SHP77 (cell line): ENCODE measurements around the gene PDIK1L.

Source experiments
- DNase-seq, 2 experiments: peaks; one replicate each; lab custom pipeline; 2025; lab: John Stamatoyannopoulos, UW

Gene PDIK1L

GRCh38 chr1:26155370-26156284 lies 44.0 kb downstream of the PDIK1L start:
- DNase-seq, result no peak

DNA sequence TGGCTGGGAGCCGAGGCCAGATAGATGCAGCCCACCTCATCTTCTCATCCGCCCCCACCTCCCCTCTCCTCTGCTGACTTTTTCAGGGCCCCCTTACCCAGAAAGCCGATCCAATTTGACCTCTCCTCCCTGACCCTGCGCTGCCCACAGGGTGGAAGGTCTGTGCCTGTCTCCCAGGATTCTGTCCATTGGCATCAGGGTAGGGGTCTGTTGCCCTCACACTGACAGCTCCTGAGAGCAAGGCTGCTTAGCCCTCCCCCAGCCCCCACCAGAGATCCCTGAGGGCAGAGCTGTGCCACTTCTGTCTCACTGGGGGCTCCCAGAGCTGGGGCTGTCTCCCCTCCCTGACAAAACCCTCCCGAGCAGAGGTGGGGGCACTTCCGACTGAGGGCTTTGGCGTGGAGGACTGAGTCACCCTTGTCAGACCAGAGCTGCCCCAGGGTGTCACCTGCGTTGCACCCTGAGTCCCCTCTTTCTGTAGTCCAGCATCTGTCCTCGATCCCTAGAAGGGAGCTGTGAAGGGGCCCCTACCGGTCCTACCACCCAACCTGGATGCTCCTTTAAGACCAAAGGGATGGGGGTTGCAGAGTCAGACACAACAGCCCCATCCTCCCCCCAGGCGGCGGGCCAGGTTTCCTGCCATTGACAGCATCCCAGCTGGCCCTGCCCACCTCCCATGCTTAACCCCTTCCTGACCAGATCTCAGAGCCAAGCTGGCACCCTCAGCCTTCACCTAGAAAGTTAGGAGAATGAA lies 44.8 kb downstream of the PDIK1L start:
- no peak for DNase-seq

GRCh38 chr1:26158271-26158907 lies 46.8 kb downstream of the PDIK1L start:
- no peak for DNase-seq

DNA sequence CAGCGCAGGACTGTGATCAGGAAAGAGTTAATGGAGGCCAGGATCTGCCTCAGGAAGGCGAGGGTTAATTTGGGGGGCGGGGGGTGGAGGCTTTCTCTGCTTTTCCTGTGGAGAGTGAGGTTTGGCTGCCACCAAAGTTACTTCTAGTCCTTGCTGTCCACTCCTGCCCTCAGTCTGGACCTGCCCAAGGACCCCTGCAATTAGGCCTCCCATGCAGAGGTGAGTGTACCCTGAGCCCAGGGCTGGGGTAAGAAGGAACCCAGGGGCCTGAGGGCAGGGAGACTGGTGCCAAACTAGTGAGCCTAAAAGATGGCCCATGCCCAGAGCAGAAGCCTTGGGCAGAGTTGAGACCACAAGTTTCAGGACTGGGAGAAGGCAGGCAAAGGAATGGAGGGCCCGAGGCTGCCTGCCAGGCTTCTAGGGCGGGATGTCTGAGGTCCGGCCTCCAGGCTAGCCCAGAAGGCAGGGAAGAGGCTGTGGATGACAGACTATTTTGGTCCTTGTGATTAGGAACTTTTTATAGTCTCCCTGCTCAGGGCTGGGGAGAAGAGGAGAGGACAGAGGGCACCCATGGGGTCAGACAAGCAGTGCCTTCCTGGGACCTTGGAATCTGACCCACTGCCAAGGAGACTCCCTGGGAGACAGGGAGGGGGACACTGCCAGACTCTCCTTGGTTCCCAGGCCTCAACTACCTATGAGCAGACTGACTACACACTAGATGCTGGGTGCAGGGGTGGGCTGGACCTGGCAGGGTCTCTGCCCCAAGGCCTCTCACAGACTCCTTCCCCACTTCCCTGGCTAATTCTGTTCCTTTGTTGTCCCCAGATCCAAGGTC lies 47.5 kb downstream of the PDIK1L start, which contains the start of gene FAM110D:
TSS of gene FAM110D (plus strand) at position 172 of the 835 bp plus-strand sequence. CDS start 2,213 bp downstream, outside the sequence.
- no peak for DNase-seq

DNA sequence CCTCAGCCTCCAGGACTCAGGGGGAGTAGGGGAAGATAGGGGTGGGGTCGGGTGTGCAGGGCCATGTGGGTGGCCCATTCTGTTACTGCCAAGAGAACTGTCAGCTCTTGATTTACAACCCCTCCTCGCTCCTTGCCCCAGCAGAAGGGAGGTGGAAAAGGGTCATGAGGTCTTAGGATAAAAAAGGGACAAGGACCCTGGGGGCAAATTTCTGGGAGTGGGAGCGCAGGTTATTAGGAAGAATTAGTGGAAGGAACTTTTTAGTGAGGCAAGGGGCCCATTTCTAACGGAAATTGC lies 48.1 kb downstream of the PDIK1L start:
- no peak for DNase-seq

- DNase-seq, result no peak
Observed at GRCh38 chr1:26160527-26161414, 49.1 kb downstream of the PDIK1L start.

DNA sequence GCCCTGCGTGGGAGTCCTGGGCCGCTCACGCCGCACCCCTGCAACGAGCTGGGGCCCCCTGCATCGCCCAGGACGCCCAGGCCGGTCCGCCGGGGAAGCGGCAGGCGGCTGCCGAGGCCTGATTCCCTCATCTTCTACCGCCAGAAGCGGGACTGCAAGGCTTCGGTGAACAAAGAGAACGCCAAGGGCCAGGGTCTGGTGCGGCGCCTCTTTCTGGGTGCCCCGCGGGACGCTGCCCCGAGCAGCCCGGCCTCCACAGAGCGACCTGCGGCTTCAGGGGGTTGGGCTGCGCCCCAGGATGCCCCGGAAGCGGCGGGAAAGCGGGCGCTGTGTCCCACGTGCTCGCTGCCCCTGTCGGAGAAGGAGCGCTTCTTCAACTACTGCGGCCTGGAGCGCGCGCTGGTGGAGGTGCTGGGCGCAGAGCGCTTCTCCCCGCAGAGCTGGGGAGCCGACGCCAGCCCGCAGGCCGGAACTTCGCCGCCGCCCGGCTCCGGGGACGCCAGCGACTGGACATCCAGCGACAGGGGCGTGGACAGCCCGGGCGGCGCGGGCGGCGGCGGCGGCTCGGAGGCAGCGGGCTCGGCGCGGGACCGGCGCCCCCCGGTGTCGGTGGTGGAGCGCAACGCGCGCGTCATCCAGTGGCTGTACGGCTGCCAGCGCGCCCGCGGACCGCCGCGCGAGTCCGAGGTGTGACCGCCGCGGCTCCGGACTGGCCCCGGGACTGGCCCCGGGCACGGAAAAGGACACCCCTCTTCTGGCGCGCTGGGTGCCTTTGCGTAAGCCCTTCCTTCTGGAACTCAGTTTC lies 50.0 kb downstream of the PDIK1L start:
- DNase-seq, result peak in 1 of 2 experiments; percentile 20

DNA sequence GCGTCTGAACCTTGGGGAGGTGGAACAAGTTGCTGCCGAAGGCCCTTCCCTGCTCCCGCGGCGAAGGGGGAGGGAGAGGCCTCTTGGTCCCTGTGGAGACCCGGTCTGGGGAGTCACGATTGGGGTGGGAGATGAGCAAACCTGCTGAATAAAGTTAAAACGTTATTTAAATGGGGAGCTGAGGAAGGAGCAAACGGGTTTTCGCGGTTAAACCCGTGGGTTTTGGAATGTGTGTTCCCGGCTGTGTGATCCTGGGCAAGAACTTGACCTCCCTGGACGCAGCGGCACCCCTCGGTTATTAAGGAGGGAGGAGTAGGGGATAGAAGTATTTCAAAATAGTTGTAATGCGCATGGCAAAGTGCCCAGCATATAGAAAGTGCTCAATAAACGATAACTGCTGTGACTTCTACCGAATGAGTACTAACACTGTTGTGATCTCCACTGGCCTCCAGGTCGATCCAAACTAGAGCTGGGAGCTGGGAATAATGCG lies 50.6 kb downstream of the PDIK1L start:
- no peak for DNase-seq

- no peak for DNase-seq
Observed at GRCh38 chr1:26163684-26164035, 52.0 kb downstream of the PDIK1L start.

DNA sequence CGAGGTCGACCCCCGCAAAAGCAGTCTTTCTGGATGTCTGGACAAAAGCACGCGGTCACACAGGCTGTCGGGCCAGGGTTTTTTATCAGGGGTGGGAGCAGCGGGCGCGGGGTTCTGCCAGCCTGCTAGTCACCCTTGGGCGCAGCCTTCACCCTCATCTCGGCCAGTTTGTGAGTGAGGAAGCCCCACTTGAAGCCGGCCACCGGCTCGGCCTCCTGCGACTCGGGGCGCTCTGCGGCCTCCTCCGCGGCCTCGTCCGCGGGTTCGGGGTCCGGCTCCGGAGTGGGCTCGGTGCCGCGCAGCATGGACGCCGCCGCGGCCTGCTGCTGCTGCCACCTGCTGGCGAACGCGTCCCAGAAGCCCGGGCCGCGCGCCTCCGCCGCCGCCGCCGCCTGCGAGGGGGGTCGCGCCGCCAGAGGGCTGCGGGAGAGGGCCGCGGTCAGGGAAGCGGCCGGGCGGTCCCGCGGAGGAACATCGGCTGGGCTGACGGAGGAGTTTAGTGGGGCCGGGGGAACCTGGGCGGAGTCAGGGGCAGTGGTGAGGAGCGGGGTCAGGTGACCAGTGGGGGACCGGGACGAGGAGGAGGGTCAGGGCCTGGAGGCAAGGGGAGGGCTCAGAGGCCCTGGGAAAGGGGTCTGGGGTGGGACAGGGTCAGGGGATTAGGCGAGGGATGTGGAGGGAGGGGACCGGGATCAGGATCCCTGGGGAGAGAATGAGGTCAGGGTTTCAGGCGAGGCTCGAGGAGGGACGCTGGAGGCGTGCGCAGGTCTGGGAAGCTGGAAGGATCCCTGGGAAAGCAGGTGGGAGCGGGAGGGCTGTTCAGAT lies 52.6 kb downstream of the PDIK1L start:
- DNase-seq, result peak in 1 of 2 experiments; percentile 17

GRCh38 chr1:26164861-26165842 lies 53.5 kb downstream of the PDIK1L start:
- DNase-seq, result no peak

DNA sequence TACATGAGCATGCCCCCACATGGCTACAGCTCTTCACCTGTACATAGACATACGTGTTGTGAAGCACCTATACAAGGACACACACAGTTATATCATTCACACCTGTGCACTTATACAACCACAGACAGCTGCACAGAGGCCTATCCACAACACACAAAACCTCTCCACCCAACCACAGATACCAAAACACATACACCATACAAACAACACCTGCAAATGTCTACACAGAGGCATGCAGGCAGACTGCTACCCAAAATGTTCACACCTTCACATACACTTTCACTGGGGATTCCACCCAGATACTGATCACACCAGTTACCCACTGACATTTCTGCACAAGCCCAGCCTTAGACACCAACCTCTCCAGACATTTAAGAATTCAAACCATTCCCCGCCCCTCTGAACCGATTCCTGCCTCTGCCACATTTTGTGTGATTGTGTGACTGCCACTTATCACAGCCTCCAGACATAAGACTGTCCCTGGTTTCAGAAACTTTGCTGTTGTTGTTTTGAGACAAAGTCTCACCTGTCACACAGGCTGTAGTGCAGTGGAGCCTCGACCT lies 55.2 kb downstream of the PDIK1L start:
- no peak for DNase-seq

GRCh38 chr1:26168410-26169197 lies 57.0 kb downstream of the PDIK1L start, which contains the start of gene C1orf232:
Gene C1orf232 (minus strand): TSS chr1:26168963. CDS start chr1:26168499, 464 bp downstream.
- no peak for DNase-seq

GRCh38 chr1:26169198-26169554 lies 57.6 kb downstream of the PDIK1L start:
- DNase-seq, result no peak

DNA sequence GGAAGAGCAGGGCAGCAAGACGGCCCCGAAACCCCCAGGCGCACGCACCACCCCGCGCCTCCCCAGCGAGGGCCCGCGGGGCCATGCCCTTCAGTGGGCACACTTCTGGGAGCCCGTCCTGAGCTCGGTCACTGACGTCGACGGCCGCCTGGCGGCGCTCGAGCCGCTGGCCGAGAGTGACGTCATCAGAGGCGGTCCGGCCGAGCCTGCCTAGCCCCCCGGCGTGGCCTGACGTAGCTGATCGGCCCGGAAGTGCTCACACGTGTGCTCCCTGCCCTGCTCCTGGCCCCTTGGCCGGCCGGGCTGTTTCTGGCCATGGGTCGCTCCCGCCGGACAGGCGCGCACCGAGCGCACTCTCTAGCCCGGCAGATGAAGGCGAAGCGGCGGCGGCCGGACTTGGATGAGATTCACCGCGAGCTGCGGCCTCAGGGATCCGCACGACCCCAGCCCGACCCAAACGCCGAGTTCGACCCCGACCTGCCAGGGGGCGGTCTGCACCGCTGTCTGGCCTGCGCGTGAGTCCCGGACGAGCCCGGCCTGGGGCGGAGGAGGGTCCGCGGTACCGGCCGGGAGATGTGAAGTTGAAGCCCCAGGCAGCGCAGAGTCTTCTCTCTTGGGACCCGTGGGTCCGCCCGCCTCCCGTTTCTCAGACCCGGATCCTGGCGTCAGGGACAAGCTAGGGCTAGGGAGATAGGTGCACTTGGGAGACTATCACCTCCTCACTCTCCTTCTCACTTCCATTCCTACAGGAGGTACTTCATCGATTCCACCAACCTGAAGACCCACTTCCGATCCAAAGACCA lies 58.2 kb downstream of the PDIK1L start, which contains the start of gene ZNF593:
TSS of gene ZNF593 (plus strand) at position 240 of the 803 bp plus-strand sequence. CDS start at position 316, 76 bp downstream.
- peak; percentile 82 to 89 for DNase-seq

DNA sequence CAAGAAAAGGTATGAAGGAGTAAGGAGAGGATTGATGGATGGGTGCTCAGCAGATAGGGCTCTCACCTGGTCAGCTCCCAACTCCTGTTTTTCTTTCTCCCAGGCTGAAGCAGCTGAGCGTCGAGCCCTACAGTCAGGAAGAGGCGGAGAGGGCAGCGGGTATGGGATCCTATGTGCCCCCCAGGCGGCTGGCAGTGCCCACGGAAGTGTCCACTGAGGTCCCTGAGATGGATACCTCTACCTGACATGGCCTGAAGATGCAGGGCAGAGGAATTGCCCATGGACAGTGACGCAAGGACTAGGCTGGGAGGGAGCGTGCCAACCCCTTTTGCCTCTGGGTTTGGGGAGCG lies 58.8 kb downstream of the PDIK1L start:
- DNase-seq, result no peak
